IPS-NIHi7 (cell line): Measurements from ENCODE around the gene GRK1.

ENCODE experiments used
- DNase-seq: peaks from one replicate; pipeline ENCODE4 v3.0.0; 2012; ENCODE audit warnings: mixed read lengths; ENCODE audit errors: extremely low spot score

The GRK1 gene

DNA sequence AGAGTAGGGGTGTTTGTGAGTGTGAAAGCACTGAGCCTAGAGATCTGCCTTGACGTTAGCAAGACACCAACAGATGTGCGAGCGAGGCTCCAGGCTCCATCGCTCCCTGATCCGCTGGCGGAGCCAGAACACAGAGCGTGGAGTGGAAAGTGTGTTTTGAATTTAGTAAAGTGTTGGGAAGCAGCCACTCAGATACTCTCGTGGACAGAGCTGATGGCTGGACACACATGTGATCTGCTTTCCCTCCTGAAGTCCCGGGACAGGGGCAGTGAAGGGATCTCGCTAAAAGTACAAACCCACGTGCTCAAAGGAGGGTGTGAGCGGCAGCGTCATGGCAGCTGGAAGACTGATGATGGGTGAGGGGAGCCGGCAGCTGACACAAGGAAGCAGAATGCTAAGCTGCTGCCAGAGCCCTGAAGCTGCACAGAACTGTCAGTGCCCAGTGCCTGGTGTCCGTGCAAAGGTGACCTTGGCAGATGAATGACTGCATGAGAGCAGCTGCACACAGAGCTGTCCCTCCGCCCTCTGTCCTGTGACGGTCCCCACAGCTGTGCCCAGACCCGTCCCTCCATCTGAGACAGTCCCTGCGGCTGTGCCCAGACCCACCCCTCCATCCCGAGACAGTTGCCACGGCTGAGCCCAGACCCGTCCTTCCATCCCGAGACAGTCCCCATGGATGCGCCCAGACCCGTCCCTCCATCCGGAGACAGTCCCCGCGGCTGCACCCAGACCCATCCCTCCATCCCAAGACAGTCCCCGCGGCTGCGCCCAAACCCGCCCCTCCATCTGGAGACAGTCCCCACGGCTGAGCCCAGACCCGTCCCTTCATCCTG is 62.4 kb downstream of the GRK1 start:
- no peak for DNase-seq

DNA sequence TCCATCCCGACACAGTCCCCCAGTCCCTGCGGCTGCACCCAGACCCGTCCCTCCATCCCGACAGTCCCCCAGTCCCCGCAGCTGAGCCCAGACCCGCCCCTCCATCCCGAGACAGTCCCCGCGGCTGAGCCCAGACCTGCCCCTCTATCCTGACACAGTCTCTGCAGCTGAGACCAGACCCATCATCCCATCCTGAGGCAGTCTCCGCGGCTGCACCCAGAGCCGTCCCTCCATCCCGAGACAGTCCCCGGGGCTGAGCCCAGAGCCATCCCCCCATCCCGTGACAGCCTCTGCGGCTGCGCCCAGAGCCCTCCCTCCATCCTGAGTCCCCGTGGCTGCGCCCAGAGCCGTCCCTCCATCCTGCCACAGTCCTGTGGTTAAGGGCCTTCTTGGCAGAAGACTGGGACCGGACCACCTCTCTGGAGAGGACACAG is 63.3 kb downstream of the GRK1 start:
- DNase-seq = no peak

DNA sequence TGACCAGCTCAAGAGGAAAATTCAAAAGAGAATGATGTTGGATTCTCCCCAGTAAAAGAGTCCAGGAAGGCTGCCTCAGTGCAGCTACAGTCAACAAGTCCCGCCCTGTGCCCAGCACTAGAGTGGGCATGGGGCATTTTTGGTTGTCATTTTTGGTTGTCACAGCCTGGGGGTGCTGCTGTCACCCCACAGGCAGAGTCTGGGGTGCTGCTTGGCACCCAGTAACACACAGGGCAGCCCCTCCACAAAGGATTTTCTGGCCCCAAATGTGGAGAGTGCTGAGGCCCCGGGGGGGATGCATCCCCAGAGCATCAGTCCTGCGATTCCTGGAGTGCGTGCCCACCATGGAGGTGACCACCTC is 63.8 kb downstream of the GRK1 start:
- DNase-seq = no peak

DNA sequence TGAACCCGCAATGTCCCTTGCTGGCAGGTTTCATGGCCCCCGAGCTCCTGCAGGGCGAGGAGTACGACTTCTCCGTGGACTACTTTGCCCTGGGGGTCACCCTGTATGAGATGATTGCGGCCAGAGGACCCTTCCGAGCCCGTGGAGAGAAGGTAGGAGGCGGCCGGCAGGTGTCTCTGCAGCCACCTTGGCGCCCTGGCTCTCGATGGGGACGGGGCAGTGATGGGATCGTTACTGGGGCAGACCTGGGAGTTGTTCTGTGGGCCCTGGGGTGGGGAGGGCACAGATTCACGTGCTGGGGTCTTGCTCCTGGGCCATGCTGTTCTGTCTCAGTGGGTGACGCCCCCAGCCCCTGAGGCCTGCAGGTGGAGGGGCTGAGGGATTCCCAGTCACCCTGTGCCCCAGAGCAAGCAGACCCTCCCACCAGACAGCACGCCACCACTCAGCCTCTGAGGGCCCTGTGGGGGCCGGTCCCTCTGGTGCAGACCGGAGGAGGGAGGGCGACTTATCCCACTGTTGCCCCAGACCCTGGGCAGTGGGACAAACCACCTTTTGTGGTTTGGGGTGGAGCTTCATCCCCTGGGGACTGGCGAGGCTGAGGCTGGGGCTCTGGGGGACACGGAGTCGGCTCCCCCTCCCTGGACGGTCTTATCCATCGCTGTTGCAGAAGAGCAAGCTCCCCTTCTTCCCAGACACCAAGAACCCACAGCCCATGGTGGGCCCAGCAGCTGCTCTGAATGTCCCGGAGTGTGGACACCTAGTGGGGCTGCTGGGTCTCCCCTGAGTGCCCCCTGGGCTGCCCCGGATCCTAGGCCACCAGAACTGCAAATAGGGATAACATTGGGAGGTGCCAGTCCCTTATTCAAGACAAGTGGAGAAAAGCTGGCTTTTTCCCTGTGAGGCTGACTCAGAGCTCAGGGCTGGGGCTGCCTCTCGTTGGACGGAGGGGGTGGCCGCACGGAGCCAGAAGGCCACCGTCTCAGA is 64.5 kb downstream of the GRK1 start:
- no peak for DNase-seq

DNA sequence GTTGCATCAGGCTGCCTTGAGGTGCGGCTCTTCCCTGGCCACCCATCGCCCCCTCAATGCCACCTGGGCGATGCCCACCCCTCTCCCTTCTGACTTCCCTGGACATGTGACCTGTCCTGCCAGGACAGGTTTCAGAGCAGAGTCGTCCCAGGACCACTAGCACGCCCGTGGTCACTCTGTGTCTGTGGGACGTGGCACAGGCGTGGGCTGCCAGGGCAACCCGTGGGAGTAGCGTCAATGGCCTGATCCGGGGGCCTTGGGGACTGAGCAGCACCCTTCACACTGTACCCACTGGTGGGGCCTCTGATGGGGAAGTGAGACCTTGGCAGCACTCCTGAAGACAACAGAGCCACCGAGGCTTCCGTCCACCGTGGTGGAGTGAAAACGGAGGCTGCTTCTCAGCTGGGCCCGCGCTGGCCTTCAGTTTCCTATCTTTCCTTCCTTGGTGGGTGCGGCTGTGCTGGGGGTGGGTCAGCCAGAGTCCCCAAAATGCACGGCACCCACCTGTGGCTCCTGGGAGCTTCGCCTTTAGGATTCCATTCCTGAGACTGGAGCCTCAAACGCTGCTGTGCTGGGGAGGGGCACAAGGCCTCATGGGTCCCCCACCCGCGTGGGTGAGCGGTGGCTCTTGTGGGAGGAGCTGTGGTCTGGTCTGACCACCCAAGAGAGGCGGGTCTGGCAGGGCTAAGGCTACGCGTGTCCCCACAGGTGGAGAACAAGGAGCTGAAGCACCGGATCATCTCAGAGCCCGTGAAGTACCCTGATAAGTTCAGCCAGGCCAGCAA is 65.3 kb downstream of the GRK1 start:
- no peak for DNase-seq

DNA sequence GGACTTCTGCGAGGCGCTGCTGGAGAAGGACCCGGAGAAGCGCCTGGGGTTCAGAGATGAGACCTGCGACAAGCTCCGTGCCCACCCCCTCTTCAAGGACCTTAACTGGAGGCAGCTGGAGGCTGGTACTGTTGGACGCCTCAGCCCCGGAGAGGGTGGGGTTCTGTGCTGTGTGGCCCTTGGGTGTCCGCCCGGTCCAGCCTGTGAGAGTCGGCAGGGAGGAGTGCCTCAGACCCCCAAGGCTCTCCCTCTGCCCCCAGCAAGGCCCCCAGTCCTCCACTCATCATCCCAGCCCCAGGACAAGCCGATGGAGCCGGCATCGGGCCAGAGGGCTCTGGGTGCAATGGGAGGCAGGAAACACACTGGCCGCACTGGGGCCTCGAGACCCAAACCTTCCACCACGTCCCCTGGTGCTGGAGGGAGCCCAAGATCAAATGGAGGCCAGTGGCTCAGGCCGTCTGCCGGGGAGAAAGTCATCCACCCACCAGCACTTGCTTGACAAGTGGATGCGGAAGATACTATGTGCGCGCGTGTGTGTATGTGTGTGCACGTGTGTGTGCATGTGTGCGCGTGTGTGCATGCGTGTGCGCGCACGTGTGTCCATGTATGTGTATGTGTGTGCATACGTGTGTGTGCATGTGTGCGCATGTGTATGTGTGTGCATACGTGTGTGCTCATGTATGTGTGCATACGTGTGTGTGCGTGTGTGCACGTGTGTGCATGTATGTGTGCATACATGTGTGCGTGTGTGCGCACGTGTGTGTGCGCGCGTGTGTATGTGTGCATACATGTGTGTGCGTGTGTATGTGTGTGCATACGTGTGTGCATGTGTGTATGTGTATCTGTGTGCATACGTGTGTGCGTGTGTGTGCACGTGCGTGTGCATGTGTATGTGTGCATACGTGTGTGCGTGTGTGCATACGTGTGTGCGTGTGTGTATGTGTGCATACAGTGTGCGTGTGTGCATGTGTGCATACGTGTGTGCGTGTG is 66.2 kb downstream of the GRK1 start:
- DNase-seq = no peak

DNA sequence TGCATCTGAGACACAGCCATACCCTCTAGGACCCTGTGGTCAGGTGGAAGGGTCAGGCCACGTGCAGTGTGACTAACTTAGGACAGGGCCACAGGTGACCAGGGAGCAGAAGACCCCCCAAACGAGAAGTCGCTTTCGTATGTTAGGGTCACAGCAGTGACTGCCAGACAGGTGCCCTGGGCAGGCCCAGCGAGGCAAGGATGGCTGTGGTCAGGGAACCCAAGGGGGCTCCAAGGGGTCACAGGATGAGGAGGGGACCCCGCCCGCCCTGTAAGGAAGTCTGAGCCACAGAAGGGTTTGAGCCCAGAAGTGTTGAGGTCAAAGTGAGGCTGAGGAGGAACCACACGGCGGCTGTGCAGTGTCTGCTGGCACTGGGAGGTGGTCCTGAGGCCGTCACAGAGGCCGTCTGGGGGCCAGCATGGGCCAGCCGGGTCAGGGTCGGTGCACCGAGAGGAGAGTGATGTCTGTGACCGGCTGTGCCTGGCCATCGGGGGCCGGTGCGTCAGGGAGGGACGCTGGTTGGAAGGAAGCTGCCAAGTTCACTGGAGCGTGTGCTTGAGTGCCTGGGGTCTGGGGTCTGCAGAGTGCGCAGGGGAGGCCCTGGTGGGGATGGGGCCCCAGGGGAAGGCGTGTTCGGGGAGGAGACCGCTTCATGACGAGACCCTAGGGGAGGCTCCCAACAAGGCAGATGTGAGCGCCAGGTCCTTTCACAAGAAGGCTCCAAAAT is 67.2 kb downstream of the GRK1 start:
- DNase-seq = no peak

DNA sequence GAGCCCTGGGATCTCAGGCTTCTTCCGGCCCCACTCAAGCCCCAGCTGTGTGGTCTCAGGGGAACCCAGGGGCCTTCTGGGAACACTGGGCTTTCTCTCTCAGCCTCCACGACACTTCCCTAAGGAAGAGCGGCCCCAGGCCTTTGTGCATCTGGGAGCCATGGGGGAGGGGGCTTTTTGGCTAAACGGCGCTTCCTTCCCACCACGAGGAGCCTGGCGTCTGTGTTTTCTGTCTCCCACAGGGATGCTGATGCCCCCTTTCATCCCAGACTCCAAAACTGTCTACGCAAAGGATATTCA is 67.8 kb downstream of the GRK1 start:
- DNase-seq = no peak

DNA sequence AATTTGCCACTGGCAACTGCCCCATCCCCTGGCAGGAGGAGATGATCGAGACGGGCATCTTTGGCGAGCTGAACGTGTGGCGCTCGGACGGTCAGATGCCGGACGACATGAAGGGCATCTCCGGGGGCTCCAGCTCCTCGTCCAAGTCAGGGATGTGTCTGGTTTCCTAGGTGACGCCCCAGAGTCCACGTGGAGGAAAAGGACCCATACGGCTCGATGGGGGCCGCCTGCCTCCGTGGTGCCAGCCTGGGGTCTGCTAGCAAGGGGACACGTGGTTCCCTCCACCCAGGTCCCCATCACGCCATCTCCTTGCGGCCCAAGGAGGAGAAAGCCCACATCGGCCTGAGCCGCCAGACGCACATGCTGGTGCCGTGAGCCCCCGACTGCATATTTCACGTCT is 68.2 kb downstream of the GRK1 start:
- DNase-seq = no peak

DNA sequence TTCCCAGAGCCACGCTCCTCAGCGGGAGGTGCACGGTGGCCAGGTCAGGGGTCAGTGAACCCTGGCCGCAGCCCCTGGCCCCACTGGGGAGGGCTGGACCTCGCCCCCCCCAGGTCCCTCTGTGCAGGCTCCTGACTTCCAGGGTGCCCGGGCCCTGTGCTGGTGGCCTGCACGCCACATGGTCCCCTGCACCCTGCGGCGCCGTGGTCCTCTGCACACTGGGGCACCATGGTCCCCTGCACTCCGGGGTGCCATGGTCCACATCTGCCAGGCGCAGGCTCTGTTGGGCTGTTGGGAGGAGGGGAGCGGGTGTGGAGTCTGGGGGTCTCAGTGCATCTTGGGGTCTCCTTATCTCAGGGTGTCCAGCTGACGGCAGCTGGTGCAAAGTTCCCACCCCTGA is 68.7 kb downstream of the GRK1 start:
- no peak for DNase-seq

DNA sequence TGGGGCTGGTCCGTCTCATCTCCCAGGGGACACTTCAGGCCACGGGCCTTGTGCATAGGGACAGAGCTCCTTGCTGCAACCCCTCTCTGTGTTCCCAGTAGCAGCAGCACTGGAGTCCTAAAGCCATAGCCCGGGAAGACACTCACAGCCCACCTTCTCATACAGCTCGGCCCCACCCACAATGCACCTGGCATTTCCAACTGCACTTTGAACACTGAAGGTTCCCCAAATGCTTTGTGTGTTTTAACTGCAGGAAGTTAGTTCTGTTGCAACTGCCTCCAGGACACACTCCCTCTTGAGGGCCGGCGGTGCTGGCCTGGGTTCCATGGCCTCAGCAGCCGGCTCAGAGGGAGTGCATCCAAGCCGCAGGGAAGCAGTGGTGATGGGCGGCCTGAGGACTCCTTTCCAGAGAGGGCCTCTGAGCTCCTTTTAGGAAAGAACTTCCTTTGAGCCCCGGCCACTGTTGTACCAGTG is 69.3 kb downstream of the GRK1 start:
- DNase-seq = no peak

DNA sequence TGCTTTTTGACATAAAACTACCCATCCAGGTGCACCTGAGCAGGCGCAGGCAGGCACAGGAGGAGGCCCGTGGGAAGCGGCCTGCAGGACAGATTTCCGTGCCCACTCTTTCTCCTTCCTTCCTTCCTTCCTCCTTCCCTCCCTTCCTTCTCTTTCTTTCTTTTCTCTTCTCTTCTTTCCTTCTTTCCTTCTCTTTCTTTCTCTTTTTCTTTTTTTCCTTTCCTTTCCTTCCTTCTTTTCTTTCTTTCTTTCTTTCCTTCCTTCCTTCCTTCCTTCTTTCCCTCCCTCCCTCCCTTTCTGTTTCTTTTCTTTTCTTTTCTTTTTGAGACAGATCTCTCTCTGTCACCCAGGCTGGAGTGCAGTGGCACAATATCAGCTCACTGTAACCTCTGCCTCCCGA is 70.8 kb downstream of the GRK1 start:
- no peak for DNase-seq

DNA sequence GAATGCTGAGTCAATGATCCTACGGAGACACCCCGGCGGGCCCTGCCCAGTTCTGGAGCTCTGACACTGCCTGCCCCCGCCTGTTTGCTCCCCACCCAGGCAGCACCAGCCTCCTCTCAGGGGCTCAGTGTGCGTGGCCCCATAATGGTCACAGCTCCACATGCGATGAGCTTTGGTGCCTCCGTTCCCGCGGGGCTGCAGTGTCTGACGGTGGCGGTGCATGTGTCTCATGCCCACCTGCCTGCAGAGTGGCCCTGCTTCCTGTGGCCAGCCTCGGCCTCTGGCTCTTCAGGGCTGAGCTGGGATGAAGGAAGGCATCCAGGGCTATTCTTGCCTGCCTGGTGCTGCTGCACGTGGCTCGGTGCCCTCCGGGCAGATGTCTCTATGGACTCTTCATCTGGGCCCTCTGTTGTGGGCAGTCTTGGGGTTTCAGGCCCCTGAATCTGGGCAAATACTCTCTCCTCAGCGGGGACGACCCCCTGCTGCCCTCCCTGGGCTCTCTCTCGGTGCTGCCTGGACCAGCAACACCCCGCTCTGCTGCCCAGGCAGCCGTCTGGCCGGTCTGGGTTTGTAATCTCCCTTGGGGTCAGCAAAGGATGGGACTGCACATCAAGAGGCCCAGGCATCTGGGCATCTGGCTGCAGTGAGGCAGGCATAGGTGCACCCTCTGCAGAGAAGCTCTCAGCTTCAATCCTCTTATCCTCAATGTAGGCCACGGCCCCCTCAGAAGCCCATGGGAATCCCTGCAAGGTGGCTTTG is 72.7 kb downstream of the GRK1 start:
- DNase-seq = no peak

DNA sequence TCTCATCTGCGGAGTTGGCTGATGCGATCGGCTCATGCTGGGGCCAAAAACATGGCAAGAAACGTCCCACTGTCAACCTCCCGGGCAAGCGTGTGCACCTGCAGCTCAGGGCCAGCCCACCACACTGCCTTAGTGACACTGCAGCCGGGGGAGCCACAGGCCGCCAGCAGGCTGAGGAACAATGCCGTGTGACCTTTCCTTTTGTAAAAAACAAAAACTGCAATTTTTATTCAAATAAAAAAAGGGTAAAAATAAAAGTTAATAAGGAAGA is 73.2 kb downstream of the GRK1 start:
- no peak for DNase-seq

DNA sequence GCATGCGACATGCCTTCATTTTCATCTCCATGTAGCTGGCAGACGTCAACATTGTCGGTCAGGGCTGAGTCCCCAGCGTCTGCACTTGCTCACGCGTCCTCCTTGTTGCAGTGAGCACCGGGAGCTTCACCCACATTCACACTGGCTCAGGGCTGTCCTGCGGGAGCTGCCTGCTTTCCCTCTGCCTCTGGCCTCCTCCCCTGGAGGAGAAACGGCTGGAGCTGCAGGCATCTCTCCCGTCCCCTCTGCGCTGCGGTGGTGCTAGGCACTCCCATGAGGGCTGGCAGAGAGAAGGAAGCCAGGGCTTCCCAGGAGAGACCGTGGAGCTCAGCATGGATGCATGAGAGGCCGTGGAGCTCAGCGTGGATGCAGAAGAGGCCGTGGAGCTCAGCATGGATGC is 73.6 kb downstream of the GRK1 start:
- no peak for DNase-seq

DNA sequence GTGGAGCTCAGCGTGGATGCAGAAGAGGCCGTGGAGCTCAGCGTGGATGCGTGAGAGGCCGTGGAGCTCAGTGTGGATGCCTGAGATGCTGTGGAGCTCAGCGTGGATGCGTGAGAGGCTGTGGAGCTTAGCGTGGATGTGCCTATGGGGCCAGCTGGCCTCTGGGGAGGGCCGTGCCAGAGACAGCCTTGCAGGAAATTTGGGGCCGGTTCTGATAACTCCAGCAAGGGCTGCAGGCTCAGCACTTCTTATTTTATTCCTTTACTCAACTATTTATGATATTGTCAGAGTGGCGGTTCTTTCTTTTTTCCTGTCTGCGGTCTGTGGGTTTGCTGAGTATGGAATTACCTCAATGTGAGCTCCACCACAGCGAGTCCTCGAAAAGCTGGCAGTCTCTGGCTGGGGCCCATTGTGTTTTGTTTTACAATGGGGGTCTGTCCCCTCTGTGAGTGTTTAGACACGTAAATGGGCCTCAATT is 74.2 kb downstream of the GRK1 start:
- no peak for DNase-seq

DNA sequence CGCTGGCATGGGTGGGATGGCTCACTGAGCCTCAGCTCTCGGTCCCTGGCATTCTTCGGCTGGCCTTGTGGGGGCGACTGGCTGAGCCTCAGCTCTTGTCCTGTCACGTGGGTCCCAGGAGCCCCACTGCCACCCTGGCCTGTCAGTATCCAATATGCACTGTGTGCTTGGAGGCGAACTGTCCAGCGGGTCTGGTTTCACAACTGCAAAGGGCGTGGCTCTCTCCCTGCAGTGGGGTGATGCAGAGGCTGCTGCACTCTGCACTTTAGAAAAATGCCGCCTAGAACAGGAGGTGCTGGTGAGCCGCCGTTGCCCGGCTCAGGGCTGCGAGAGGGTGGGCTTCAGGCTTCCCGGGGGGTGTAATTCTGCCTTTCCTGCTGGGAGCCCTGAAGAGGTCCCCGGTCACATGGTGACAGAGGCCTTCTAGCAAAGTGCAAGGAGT is 75.0 kb downstream of the GRK1 start:
- peak; percentile 57 for DNase-seq

DNA sequence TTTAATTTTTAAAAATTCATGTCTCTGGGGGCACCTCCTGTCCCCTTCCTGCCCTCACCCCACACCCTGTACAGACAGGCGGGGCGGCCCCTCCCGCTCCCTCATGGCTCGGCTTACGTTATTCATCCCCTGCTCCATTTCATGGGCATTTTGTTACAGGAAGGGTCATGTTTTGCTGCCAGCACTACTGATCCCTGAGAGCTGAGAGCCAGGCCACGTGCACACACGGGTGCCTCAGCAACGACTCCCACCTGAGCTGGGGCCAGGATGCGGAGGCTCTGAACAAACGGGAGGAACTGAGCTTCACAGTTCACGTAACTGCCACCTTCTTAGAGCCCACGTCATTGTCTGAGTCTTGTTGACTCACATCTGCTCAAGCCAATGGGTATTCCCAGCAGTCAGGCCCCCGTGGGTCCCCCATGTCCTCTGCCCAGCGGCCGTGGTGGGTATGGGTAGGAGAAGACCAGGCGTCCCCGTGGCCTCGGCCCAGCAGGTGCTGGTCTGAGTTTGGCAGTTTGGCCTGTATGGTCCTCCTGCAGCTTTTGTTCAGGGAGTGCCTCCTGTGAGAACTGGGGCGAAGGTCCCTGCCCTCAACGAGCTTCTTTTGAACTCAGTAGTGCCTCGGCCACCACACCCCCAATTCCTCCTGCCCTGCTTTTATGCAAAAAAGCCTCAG is 75.6 kb downstream of the GRK1 start:
- no peak for DNase-seq
